Renal cortical epithelial cell (primary cell): ENCODE results near the gene CLCN2. TPM values are rescaled to one million over a fixed set of nuclear protein-coding genes. Genes with fewer than 3 reads are reported as not detected.
"Not testable (repeated sequence)": the region's sequence is repeated elsewhere in the genome, so short reads cannot be mapped to it uniquely, and the experiment has no call there.

Source experiments
- DNase-seq: peaks from one replicate; pipeline ENCODE4 v3.0.0-alpha.2; 2011; ENCODE audit warnings: low read depth
- total RNA-seq: library from RNA; depleted of rRNA; stranded (reverse); fragments of >200 nt; gene quantifications from 2 replicates; pipeline ENCODE4 v1.2.3, GENCODE V29; 2014

Gene CLCN2
- total RNA-seq, 1 donor from 2014 or later: 3.5 TPM

GRCh38 chr3:184345317-184346144 lies 15.9 kb downstream of the CLCN2 start:
- peak; percentile 93 for DNase-seq

- no peak for DNase-seq
These were observed 16.7 kb downstream of the CLCN2 start for GRCh38 chr3:184344579-184345316.

GRCh38 chr3:184343200-184343876 lies 18.1 kb downstream of the CLCN2 start:
- no peak for DNase-seq

- peak; percentile 22 for DNase-seq
These were observed 19.5 kb downstream of the CLCN2 start for GRCh38 chr3:184341925-184342324.

- not testable (repeated sequence) for DNase-seq
These were observed 21.8 kb downstream of the CLCN2 start for GRCh38 chr3:184339451-184340135.

GRCh38 chr3:184339001-184339400 lies 22.4 kb downstream of the CLCN2 start:
- DNase-seq: no peak

- no peak for DNase-seq
These were observed 22.9 kb downstream of the CLCN2 start for GRCh38 chr3:184338511-184338945.

GRCh38 chr3:184337981-184338380 lies 23.4 kb downstream of the CLCN2 start:
- no peak for DNase-seq

- no peak for DNase-seq
These were observed 24.0 kb downstream of the CLCN2 start, which contains the start of gene FAM131A for GRCh38 chr3:184337399-184337714. FAM131A (plus strand) TSS chr3:184337600; CDS start chr3:184337631, 31 bp downstream.

- DNase-seq: peak; percentile 72
These were observed 24.6 kb downstream of the CLCN2 start for GRCh38 chr3:184336547-184337398.

GRCh38 chr3:184335661-184336546 lies 25.5 kb downstream of the CLCN2 start:
- peak; percentile 51 for DNase-seq

- no peak for DNase-seq
These were observed 26.1 kb downstream of the CLCN2 start for GRCh38 chr3:184335291-184335660.

GRCh38 chr3:184334470-184335158 lies 26.8 kb downstream of the CLCN2 start:
- peak; percentile 74 for DNase-seq

- DNase-seq: no peak
These were observed 27.7 kb downstream of the CLCN2 start for GRCh38 chr3:184333700-184334099.

GRCh38 chr3:184333190-184333589 lies 28.2 kb downstream of the CLCN2 start:
- no peak for DNase-seq

GRCh38 chr3:184332370-184333090 lies 28.9 kb downstream of the CLCN2 start:
- DNase-seq: peak; percentile 92

GRCh38 chr3:184328516-184328915 lies 32.9 kb downstream of the CLCN2 start:
- DNase-seq: no peak

GRCh38 chr3:184327171-184327570 lies 34.2 kb downstream of the CLCN2 start:
- no peak for DNase-seq
